AG09309 (cell line): Measurements from ENCODE around the gene UMAD1.

ENCODE experiments used
- DNase-seq: peaks from one replicate; pipeline ENCODE4 v3.0.0-alpha.2; 2010; ENCODE audit warnings: low read depth
- H3K4me3 ChIP-seq: 2 replicates; pipeline ENCODE4 v1.5.1; 2011; ENCODE audit warnings: mild to moderate bottlenecking, low read depth, low read length, moderate library complexity; ENCODE audit not compliant: control insufficient read depth
- TF ChIP-seq, protein P1 (sequence below): IDR thresholded peaks from 2 replicates; pipeline ENCODE4 v1.5.1; 2011; ENCODE audit warnings: mild to moderate bottlenecking, low read depth, low read length, inconsistent platforms; ENCODE audit not compliant: insufficient read depth, control insufficient read depth; ENCODE audit errors: missing control alignments

UMAD1 gene

DNA sequence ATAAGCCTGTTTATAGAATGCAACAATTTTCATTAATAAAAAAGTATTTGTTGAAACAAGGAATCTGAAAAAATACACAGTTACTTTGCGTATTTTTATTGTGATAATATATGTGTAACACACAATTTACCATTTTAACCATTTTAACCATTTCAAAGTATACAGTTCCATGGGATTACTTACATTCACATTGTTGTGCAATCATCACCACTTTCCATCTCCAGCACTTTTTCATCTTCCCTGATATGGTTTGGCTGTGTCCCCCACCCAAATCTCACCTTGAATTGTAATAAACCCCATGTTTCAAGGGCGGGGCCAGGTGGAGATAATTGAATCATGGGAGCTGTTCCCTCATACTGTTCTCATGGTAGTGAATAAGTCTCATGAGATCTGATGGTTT is 266.8 kb downstream of the UMAD1 start:
- H3K4me3 ChIP-seq = no peak overlapping the region
- DNase-seq = no peak
- TF ChIP-seq, protein P1, sequence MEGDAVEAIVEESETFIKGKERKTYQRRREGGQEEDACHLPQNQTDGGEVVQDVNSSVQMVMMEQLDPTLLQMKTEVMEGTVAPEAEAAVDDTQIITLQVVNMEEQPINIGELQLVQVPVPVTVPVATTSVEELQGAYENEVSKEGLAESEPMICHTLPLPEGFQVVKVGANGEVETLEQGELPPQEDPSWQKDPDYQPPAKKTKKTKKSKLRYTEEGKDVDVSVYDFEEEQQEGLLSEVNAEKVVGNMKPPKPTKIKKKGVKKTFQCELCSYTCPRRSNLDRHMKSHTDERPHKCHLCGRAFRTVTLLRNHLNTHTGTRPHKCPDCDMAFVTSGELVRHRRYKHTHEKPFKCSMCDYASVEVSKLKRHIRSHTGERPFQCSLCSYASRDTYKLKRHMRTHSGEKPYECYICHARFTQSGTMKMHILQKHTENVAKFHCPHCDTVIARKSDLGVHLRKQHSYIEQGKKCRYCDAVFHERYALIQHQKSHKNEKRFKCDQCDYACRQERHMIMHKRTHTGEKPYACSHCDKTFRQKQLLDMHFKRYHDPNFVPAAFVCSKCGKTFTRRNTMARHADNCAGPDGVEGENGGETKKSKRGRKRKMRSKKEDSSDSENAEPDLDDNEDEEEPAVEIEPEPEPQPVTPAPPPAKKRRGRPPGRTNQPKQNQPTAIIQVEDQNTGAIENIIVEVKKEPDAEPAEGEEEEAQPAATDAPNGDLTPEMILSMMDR = no peak

DNA sequence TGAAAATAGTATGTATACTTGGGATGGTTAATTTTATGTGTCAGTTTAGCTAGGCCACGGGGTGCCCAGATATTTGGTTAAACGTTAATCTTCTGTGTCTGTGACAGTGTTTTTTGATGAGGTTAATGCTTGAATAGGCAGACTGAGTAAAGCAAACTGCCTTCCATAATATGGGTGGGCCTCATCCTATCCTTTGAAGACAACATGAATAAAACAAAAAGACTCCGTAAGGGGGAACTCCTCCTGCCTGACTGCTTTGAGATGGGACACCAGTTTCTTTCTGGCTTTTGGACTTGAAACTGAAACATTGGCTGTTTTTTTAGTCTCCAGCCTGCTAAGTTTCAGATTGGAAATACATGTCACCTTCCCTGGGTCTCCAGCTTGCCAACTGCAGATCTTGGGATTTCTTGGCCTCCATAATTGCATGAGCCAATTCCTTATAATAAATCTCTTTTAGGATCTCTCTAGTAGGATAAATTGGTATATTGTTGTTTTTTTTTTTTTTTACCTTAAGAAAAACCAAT is 268.1 kb downstream of the UMAD1 start:
- H3K4me3 ChIP-seq = no peak overlapping the region
- TF ChIP-seq, protein P1 = no peak
- DNase-seq = no peak

DNA sequence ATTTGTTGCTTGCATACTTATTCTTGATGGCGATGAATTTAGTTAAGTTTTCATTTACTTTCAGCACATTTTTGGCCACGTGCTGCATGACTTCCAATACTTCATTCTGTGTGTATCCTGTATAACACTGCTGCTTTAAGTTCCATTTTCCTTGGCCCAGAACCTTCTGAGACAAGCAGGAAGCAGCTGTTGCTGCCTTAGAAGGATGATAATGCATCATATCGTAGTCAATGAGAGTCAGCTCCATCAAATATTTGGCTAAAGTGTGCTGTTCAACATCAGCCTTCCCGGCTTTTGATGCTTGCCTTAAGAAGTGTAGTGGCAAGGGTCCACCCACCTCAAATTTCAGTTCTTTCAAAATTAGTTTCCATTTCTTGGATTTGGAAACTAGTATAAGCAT is 268.8 kb downstream of the UMAD1 start:
- DNase-seq = no peak
- TF ChIP-seq, protein P1 = no peak
- H3K4me3 ChIP-seq = no peak overlapping the region

DNA sequence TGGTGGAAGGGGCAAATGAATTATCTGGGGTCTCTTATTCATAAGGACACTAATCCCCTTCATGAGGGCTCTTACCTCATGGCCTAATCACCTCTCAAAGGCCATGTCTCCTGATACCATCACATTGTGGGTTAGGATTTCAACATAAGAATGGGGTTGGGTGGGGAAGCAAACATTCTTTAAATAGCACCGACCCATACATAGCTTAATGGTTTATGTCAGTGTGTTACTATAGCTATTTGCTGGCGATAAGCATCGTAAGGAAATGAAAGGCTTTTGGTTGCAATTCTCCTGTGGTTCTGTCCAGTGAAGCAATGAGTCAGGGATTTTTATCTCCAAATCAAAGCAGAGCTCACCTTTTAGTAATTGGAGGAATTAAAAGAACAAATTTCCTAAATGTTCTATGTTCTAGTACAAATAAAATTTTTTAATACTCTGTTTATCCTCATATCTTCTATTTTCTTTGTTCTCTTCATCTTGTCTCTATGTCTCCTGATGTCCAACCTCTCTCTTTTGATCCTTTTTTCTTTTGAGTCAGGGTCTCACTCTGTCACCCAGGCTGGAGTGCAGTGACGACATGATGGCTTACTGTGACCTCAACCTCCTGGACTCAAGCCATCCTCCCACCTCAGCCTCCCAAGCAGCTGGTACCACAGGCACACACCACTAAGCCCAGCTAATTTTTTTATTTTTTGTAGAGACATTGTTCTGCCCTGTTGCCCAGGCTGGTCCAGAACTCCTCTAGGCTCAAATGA is 271.0 kb downstream of the UMAD1 start:
- no peak overlapping the region for H3K4me3 ChIP-seq
- DNase-seq = peak; percentile 10
- TF ChIP-seq, protein P1 = no peak

DNA sequence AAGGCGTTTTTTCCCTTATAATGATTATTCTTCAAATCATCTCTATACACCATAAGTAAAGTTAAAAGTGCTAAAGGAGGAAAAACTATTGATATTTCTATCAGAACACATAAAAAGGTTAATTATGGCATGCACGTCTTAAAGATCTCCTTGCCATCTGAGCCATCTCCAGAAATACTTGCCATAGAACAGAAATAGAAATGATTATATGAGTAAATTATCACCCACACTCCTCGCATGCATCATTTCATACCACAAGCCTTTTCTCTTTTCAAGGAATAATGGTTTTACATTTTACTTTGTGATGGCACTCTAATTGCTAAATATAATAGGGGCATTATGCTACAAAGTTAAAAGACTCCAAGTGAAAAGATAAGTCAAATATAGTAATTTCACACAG is 272.4 kb downstream of the UMAD1 start:
- TF ChIP-seq, protein P1 = no peak
- no peak for DNase-seq
- H3K4me3 ChIP-seq = no peak overlapping the region

DNA sequence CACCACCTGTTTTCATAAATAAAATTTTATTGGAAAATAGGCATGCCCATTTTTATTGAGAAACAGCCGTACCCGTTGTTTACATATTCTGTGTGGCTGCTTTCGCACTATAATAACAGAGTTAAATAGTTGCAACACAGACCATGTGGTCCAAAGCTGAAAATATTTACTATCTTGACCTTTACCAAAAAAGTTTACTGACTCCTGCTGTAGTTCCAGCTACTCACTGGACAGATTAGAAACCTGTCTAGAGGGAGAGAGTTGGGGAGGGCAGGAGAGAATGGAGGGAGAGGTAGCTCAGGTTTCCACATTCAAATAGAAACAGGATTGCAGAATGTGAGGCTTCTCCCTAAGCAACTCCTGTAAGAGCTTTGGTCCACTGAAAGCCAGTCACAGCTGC is 273.0 kb downstream of the UMAD1 start:
- DNase-seq = no peak
- TF ChIP-seq, protein P1 = no peak
- no peak overlapping the region for H3K4me3 ChIP-seq
